GM12801 (cell line): Measurements from ENCODE around the gene SNHG17.

Experiments used
- TF ChIP-seq, protein P1 (sequence below): IDR thresholded peaks from one replicate; pipeline ENCODE4 v1.5.1; 2011; ENCODE audit warnings: control low read depth; ENCODE audit not compliant: insufficient read length; ENCODE audit errors: extremely low read depth

The SNHG17 gene

DNA sequence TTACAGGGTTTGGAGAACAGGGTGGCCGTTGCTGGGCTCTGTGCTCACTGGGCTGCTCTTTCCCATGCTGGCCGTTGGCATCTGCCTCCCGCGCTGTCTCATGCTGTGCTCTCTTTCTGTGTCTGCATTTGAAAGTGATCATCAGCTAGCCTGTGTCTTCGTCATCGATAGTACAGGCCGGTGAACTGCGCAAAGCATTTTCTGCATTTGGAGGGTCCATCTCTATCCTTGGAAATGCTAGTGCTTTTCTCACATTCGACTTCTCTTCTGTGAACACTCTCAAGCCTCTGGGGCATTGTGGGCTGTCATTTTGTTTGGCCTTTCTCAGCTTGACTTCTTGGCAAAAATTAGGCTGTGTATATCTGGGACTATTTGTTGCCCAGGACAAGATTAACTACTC is 6.8 kb upstream of the SNHG17 start:
- TF ChIP-seq, protein P1, sequence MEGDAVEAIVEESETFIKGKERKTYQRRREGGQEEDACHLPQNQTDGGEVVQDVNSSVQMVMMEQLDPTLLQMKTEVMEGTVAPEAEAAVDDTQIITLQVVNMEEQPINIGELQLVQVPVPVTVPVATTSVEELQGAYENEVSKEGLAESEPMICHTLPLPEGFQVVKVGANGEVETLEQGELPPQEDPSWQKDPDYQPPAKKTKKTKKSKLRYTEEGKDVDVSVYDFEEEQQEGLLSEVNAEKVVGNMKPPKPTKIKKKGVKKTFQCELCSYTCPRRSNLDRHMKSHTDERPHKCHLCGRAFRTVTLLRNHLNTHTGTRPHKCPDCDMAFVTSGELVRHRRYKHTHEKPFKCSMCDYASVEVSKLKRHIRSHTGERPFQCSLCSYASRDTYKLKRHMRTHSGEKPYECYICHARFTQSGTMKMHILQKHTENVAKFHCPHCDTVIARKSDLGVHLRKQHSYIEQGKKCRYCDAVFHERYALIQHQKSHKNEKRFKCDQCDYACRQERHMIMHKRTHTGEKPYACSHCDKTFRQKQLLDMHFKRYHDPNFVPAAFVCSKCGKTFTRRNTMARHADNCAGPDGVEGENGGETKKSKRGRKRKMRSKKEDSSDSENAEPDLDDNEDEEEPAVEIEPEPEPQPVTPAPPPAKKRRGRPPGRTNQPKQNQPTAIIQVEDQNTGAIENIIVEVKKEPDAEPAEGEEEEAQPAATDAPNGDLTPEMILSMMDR: no peak

DNA sequence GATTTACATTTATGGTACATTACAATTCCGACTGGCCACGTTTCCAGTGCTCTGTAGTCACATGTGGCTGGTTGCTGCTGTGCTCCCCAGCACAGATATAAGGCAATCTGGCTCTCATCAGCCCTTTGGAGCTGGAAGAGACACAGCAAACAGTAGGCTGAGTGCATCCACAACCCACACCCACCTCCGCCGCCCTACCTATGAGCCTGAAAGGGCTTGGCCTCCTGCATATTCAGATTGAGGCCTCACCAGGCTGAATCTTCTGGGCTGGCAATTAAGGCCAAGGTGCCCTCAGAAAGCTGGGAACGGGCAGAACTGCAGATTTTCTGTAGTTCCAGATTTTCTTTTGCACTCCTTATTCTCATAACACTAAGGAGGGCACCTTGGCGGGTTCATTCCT is 2.7 kb upstream of the SNHG17 start:
- TF ChIP-seq, protein P1: no peak

DNA sequence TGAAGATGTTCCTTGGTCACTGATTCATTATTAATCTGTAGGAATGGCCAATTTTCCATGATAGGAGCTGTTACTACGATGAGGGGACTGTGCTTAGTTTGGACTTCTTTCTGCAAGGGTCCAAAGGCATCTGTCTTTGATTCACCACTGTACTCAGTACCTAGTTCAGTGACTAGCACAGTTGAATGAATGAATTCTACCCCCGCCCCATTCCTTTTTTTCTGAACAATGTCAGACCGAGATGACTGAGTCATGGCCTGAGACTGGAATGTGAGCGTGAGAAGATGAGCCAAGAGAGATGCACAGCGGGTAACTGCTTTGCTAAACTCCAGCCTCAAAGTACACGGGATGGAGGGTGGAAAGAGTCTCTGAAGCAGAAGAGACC is 419 bp upstream of the SNHG17 start:
- TF ChIP-seq, protein P1: no peak

DNA sequence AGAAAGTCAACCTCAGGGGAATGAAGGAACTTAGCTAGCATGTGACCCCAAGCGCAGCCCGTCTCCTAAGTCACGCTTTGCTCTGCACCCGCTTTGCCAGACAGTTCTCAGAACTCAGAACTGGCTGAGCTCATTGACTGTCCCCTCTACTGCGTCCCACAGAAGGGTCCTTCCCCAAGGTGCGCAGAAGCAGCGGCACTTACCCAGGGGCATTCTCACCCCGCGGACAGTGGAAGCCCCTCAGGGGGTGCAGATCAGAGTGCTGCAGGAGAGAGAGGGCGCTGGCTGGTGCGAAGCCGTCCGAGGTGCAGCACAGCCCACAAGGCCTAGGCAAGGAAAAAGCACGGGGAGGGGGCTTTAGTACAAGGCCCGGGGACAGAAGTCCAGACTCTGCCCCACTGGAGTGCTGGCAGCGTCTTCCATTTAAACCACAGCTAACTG is 807 bp downstream of the SNHG17 start:
- TF ChIP-seq, protein P1: no peak

DNA sequence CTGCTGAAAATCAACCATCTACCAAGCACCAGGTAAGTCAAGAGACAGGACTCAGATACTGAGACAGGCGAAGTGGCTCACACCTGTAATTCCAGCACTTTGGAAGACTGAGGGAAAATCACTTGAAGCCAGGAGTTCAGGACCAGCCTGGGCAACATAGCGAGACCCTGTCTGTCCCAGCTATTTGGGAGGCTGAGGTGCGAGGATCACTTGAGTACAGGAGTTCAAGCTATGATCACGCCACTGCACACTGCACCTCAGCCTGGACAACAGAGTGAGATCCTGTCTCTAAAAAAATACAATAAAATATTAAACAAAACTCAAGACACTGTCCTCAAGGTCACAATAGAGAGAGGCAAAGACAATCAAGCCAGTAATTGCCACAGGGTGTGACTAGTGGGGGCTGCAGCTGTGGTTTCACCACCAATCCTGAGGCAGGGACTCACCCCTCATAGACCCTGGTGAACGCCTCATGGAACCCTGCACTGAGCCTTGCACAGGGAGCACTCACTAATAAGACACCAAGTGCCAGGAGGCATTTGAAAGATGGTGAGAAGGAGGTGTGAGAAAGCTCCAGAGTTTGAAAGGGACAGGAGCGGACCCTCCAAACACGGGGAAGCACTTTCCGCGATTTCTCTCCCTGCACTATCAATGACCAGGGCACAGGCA is 1.7 kb downstream of the SNHG17 start:
- TF ChIP-seq, protein P1: no peak

DNA sequence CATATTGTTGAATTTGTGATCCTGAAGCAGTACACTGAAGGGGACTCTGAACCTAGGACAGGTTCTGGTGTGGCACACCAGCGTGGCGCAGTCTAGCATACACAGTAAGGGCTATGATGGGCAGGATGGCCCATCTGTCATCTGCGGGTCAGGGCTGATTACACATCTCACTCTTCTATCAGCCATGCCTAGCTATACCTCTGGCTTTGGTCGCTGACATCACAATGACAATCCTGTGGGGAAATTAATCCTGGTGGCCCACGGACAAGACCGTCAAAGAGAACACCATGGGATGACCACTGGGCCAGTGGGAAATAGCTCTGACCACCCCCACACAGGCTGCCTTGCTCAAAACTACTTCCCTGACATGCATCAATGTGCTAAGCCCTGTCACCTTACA is 2.8 kb downstream of the SNHG17 start:
- TF ChIP-seq, protein P1: no peak

DNA sequence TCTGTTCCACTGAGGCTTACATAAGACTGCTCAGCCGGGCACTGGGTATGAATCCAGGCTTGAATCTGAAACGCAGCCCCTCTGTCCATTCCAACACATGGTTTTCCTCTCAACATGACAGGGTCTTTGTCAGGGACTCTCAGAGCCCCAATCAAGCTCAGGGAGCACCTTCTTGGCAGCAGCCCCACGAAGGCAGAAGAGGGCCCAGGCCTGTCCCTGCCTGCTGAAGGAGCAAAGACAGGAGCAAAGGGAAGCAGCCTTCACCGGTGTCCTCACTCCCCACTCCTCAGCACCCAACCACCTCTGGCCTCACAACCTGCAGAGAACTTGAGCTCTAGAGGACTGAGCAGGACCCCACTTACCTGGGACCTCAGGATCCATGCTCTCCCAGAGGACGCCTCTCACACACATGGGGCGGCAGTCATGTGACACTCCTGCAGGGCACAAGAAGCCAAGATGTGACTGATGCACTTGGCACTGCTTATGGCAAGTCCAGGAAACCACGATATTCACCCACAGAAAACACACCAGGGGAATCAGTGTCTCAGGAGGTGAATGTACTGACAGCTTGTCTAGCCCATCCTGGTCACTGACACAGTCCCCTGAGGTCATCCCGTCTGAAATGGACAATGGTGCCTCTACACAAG is 4.3 kb downstream of the SNHG17 start:
- TF ChIP-seq, protein P1: no peak
